Measurements from ENCODE around the gene DCTN1. TPM values are rescaled to one million over a fixed set of nuclear protein-coding genes. Genes with fewer than 3 reads are reported as not detected.

Gene DCTN1
- total RNA-seq, 1 donor from 2014 or later = 165 TPM

DNA sequence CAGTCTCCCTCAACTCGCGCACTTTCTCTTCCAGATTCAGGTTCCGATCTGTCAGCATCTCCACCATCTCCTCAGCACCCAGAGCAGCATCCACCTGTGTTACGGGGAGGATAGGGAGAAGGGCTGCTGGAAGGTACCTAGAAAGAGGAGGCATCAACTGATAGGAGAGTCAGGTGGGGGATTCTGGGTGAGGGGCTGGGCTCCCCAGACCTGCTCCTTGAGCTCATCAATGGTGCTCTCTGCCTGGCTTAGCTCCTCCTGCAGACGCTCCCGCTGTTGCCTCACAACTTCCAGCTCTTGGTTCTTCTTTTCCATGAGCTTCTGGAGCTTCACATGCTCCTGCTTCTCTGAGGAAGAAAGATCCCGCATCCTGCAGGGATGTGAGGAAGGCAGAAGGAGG lies 10.1 kb downstream of the DCTN1 start:
- Mint-ChIP-seq H3K27ac (no peak overlapping the region), H3K27me3 (no peaks in the 10 kb centered on the region), H3K4me1 (ENCODE audit: unreplicated experiment) (peaks cover 17% of the 10 kb centered on the region), H3K4me3 (no peak overlapping the region), H3K9me3 (no peaks in the 10 kb centered on the region), H3K36me3 (peaks cover 37% of the 10 kb centered on the region)
- TF ChIP-seq, protein P1, sequence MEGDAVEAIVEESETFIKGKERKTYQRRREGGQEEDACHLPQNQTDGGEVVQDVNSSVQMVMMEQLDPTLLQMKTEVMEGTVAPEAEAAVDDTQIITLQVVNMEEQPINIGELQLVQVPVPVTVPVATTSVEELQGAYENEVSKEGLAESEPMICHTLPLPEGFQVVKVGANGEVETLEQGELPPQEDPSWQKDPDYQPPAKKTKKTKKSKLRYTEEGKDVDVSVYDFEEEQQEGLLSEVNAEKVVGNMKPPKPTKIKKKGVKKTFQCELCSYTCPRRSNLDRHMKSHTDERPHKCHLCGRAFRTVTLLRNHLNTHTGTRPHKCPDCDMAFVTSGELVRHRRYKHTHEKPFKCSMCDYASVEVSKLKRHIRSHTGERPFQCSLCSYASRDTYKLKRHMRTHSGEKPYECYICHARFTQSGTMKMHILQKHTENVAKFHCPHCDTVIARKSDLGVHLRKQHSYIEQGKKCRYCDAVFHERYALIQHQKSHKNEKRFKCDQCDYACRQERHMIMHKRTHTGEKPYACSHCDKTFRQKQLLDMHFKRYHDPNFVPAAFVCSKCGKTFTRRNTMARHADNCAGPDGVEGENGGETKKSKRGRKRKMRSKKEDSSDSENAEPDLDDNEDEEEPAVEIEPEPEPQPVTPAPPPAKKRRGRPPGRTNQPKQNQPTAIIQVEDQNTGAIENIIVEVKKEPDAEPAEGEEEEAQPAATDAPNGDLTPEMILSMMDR (conservative IDR thresholded peaks at IDR 0.05) = no peak
- no peak for DNase-seq (ENCODE audit: extremely low spot score, unreplicated experiment)

DNA sequence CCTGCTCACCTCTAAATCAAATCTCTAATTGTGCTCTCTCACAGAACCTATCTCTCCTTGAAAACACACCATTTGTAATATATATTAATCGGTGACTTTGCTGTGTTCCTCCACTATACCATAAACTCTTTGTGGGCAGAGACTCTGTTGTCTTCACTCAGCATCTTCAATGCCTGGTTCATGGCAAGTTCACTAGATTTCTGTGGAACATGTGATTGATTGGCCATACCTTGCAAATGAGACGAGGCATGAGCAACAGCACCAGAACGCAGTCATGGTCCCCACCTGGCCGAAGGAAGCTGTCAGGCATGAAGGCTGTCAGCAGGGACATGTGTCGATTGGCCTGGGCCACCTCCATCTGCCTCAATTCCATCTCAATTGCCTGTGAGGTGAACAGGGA lies 11.6 kb downstream of the DCTN1 start:
- TF ChIP-seq, protein P1 (conservative IDR thresholded peaks at IDR 0.05) = no peak

DNA sequence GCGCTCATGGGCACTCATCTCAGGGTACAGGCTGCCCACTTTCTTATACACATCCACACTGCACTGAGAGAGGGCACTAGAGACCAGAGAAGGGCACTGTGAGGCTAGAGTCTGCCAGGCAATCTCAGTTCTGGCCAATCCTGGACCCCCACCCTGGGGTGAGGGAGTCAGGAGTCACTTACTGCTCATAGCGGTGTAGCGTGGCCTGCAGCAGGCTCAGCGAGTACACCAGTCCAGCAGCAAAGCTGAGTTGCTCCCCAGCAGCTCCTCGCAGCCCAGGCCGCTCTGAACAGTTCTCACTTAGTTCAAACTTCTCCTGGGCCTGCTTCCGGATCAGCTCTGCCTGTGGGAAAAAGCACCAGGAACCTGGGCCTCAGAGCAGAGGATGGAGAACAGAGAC lies 12.3 kb downstream of the DCTN1 start:
- Mint-ChIP-seq H3K4me1 (ENCODE audit: unreplicated experiment) (no peaks in the 10 kb centered on the region), H3K27me3 (no peaks in the 10 kb centered on the region), H3K27ac (no peak overlapping the region), H3K4me3 (no peak overlapping the region), H3K9me3 (no peaks in the 10 kb centered on the region), H3K36me3 (peaks cover 47% of the 10 kb centered on the region)
- TF ChIP-seq, protein P1 (conservative IDR thresholded peaks at IDR 0.05) = no peak
- no peak for DNase-seq (ENCODE audit: extremely low spot score, unreplicated experiment)

More for the DNA sequence above, 11.6 kb downstream of the DCTN1 start:
- Mint-ChIP-seq H3K27me3 (no peaks in the 10 kb centered on the region), H3K27ac (no peak overlapping the region), H3K9me3 (no peaks in the 10 kb centered on the region), H3K36me3 (peaks cover 45% of the 10 kb centered on the region), H3K4me3 (no peak overlapping the region), H3K4me1 (ENCODE audit: unreplicated experiment) (peaks cover 5% of the 10 kb centered on the region)
- DNase-seq (ENCODE audit: extremely low spot score, unreplicated experiment) = no peak

DNA sequence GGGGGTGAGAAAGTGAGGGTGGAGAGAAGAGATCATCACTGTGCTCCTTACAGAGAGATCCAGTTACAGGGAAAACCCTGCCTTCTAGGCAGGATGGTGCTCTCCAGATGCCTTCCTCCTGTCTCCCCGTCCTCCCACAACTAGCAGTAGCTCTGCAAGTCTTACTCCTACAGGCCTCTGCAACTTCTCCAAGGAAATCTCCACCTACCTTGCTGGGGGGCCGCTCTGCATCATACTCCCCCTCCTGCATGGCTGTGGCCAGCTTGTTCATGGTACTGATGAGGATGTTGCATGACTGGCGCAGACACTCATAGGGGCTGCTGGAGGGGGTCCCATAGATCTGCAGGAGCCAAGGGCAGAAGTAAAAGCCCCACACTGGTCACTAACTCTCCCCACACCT lies 14.1 kb downstream of the DCTN1 start:
- Mint-ChIP-seq H3K4me3 (no peak overlapping the region), H3K27ac (no peak overlapping the region), H3K27me3 (no peaks in the 10 kb centered on the region), H3K36me3 (peaks cover 52% of the 10 kb centered on the region), H3K9me3 (no peaks in the 10 kb centered on the region), H3K4me1 (ENCODE audit: unreplicated experiment) (no peaks in the 10 kb centered on the region)
- DNase-seq (ENCODE audit: extremely low spot score, unreplicated experiment) = no peak
- TF ChIP-seq, protein P1 (conservative IDR thresholded peaks at IDR 0.05) = no peak

DNA sequence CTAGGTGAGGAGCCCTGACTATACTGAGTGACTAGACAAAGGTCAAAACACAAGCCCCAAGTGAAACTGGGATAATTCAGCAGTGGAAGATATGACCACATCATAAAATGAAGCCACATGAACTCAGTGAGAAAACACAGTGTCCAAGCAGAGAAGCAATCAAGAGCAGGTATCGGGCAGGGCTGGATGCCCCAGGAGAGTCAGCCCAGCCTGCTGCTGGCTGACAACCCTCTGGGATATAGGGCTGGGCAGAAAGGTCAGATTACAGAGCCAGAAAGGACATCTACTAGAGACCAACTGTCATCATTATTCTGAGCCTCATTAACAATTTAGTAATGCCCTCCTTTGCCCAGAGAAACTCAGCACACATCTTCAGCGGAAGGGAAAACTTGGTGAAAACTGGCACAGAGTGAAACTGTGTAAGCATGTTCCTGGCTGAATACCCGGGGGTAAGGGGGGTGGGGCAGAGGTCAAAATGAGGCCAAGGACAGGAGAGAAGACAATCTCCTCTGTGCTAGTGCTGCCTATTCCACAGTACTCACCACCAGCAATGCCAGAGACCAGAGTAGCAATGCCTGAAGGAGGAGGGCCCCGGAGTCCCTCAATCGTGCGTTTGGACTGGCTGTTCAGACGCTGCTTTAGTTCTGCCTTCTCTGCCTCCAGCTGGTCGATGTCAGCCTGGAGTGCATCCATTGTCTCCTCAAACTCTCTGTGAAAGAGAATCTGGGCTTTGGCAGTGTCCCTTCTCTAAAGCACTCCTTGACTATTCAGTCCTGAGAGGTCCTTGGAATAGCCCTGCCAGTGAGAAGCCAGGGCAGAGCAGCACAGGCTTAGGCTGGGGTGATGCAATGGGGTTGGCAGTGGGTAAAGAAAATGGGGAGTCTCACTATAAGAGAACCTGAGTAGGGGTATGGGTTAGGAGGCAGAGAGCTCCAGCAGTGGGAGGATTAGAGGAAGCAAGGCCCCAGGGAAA lies 15.3 kb downstream of the DCTN1 start:
- no peak overlapping the region for H3K4me3 Mint-ChIP-seq
- TF ChIP-seq, protein P1 (conservative IDR thresholded peaks at IDR 0.05) = no peak
- DNase-seq (ENCODE audit: extremely low spot score, unreplicated experiment) = no peak
- no peaks in the 10 kb centered on the region for H3K4me1 Mint-ChIP-seq (ENCODE audit: unreplicated experiment)
- no peaks in the 10 kb centered on the region for H3K9me3 Mint-ChIP-seq
- H3K27me3 Mint-ChIP-seq = no peaks in the 10 kb centered on the region
- H3K27ac Mint-ChIP-seq = no peak overlapping the region
- H3K36me3 Mint-ChIP-seq = peaks cover 47% of the 10 kb centered on the region
